Osteoblast (primary cell): Measurements from ENCODE around the gene HEXB. TPM values are rescaled to one million over a fixed set of nuclear protein-coding genes. Genes with fewer than 3 reads are reported as not detected.

ENCODE experiments used
- small RNA-seq: library from RNA; depleted of rRNA; stranded (forward); fragments of <200 nt; gene quantifications from one replicate; pipeline ENCODE3, GENCODE V24; 2012
- total RNA-seq: library from RNA; depleted of rRNA; stranded (reverse); fragments of >200 nt; gene quantifications from 2 replicates; pipeline ENCODE4 v1.2.3, GENCODE V29; 2012

HEXB gene
- total RNA-seq, 1 donor = 267 TPM

Small RNA genes lying within 50 kb of the gene (small RNA-seq; reads per million reads assigned to genes)
- not detected for gene RNU6-658P

Other genes starting within 250 kb of the HEXB start
- gene ENC1, start 44.5 kb upstream of the HEXB start, total RNA-seq = 86.0 and 109 TPM in 2 replicates
- 22.8 and 23.0 TPM in 2 replicates for gene GFM2, start 81.9 kb downstream of the HEXB start, total RNA-seq
- gene NSA2, start 82.0 kb downstream of the HEXB start, total RNA-seq = 75.6 and 82.8 TPM in 2 replicates
- gene FAM169A, start 181.2 kb downstream of the HEXB start, total RNA-seq = under 0.01 TPM in 2 replicates